HG03432 (cell line): ENCODE measurements around the gene SET.

ENCODE experiments used
- ATAC-seq: cut with Tn5 transposase; IDR thresholded peaks from one replicate; pipeline ENCODE4 v1.9.1; 2021; ENCODE audit warnings: mild to moderate bottlenecking, moderate library complexity; ENCODE audit not compliant: unreplicated experiment

Gene SET

DNA sequence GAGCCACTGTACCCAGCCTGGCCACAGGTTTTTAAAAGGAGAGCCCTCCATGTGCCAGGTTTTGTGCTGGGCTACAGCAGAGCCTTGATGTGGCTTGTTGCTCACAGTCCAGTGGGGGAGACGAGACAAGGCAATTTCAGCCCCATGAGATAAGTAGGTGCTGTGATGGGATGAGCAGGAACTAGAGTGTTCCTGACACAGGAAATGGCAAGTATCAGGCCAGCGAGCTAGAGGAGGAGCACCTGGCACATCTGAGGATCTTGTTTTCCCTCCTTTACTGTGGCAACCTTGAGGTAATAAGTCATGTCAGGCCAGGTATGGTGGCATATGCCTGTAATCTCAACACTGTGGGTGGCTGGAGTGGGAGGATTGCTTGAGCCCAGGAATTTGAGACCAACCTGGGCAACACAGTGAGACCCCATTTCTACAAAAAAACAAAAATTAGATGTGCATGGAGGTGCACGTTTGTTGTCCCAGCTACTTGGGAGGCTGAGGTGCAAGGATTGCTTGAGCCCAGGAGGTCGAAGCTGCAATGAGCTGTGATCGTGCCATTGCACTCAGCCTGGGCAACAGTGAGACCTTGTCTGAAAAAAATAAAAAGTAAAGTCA, 38.7 kb downstream of the SET start:
- ATAC-seq = no peak

DNA sequence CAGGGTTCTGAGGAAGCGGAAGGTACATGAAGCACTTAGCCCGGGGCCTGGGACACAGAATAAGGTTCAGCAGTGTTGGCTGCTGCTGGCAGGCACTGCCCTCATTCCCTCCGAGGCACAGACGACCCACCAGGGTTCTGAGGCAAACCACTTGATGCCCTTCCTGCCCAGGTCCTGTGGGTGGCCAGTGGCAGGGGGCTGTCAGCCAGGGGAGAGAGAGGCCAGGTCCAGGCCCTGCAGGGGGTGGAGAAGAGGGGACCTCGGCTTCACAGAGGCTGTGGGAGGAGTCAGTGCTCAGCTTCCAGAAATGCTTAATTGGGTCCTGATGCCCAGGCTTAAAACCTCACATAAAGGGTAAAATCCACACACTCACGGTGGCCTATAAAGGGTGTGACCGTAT, 39.3 kb downstream of the SET start:
- no peak for ATAC-seq

DNA sequence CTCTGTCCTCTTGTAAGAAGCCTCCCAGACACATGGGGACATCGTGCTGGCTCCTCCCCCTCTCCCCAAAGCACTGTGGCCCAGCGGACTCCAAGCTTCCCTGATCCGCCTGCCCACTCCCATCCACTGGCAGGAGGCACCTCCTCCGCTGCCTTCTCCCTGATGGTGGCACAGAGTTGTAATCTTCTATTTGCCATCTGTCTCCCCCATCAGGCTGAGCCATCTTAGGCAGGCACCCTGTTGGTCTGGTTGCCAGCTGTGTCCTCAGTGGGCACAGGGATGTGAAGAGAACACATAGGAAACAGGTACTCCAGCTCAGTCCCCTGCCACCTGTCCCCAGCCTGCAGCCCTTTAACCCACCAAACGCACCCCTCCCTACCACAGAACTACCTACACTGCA, 40.3 kb downstream of the SET start:
- no peak for ATAC-seq

DNA sequence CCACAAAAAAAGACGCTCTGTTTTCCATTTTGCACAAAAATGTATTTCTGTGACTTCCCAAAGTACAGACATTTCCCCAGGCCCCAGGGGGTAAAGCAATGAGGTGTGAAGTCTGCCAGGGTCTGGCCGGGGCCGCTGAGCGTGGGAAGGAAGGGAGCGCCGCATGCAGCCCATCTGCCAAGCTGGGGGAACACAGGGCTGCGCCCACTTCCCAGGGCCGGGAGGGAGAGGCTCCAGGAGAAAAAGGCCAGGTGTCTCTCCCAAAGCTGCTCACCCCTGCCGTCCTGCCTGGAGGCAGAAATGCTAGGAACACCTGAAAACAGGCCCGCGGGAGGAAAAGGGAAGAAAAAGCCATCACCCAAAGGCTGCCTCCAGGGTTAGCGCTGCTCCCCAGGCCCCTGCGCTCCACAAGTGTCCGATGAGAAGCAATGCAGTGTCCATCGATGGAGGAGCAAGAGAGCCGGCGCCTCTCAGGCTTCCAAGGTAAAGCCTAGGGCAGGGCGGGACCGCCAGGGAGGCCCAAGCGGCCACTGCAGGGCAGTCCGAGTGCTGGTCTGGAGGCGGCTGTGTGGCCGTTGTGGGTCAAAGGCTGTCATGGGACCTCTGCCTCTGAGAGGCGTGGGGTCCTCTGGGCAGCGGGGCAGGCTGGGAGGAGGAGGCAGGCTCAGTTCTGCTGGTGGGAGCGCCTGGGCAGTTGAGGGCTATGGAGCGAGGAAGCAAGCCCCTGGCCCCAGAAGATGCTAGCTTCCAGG, 40.9 kb downstream of the SET start:
- ATAC-seq = no peak

DNA sequence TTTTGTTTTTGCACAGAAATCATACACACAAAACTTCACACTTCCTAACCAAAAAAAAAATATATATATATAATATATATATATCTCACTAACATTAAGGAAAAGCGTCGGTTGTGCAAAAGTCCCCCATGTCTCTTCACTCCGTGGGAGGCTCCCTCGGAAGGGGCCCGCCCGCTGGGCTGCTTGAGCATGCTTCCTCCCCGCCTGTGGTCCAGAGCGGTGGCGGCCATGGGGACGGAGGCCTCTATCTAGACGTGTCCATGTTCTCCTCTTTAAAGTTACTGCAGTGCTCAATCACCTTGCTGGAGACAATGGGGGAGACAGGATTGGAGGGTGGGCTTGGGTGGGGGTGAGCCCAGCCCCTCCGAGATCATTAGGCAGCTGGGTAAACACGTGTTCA, 42.1 kb downstream of the SET start:
- ATAC-seq = no peak

DNA sequence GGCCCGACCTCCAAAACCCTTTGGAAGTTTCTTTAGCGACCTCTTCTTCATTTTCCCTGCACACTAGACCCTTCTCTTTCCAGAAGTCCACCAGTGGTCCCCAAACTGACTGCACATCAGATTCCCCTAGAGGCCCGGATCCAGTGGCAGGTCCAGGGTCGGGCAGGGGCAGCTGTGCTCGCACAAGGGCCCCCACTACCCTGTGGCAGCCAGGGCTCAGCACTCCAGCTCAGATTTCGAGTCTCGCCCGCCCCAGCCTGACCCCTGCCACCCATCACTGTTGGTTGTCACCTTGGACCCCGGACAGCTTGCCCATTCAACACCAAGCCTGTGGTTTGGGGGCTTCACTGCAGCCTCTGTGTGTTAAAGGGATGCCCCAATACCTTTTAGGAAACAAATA, 42.7 kb downstream of the SET start:
- no peak for ATAC-seq

DNA sequence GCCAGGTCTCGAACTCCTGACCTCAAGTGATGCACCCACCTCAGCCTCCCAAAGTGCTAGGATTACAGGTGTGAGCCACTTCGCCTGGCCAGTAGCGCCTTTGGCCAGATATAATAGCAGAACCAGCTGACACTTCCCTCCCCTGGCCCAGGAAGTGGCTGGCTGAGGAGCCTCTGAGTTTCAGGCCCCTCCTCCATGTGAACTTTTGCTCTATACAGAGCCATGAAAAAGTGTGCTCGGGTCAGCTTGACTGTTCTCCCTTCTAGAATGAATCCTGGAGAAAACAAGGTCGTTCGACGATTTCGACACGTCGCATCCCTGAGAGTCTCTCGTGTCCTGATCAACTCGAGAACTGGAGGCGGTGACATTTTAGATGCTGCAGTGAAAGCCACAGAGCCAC, 43.6 kb downstream of the SET start:
- ATAC-seq = no peak

DNA sequence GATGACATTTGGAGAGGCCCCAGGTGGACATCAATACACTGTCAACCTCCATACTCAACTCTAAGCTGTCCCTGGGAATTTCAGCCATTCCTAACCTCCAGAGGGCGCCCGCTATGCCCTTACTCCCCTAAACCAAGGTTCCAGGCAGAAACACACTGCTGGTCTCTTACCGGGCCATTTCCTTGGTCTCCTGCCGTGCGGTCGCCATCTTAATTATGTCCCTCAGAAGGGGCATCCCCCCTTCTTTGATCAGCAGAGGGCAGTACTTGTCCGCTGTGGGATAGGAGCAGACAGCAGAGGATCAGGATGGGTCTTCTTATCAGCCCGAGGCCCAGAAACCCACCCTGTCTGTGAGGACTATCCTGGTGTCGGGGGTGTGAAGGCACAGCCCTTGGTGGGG, 44.2 kb downstream of the SET start:
- ATAC-seq = no peak

DNA sequence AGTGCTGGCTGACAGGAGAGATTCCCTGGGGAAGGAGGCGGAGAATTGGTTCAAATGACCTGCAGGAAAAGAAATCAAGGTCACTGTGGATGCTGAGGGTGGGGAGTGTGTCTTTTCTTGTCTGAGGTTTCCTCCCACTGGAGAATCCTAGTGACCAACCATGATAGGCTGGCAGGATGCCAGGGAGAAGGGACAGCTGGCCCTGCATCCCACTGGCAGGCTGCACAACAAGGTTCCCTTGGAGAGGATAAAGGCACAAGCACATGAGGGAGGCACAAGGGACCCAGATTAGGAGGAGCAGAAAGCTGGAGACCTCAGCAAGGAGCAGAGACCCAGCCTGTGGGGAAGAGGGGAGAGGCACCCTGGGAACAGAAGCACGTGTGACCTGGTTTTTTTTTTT, 46.4 kb downstream of the SET start:
- no peak for ATAC-seq

DNA sequence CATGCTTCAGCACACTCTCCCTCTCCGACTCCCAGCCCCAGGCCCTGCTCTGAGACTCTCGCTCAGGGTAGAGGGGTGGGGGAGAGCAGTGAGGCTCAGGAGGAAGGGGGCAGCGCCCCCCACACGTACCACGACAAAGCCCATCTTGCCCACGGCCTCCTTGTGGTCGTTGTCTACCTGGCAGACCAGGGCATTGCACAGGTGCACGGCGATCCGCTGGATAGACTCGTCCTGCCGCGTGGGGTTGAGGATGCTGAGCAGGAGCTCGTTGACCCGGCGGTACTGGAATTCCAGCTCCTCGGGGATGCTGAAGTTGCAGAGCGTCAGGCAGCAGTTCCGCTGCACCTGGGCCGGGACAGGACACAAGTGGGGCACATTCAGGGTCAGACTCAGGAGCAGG, 53.4 kb downstream of the SET start:
- no peak for ATAC-seq

DNA sequence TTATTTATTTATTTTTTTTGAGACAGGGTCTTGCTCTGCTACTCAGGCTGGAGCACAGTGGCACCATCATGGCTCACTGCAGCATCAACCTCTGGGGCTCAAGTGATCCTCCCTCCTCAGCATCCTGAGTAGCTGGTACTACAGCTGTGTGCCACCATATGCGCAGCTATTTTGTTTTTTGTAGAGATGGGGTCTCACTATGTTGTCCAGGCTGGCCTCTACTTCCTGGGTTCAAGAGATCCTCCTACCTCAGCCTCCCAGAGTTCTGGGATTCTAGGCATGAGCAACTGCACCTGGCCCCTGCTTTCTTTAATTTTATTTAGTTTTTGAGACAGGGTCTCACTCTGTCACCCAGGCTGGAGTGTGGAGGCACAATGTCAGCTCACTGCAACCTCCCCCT, 54.4 kb downstream of the SET start:
- no peak for ATAC-seq
